Stimulated activated CD8-positive, alpha-beta memory T cell treated with anti-CD3 and anti-CD28 coated beads, Interleukin-15, amount 100 ng/mL, for 24 hours (primary cell): Measurements from ENCODE around the gene ARMH4.

ENCODE experiments used
- DNase-seq: peaks from one replicate; pipeline ENCODE4 v3.0.0-alpha.2; 2020; ENCODE audit warnings: low read depth

ARMH4 gene

GRCh38 chr14:58100735-58101368 lies 51.2 kb downstream of the ARMH4 start:
- no peak for DNase-seq

- no peak for DNase-seq
Observed at GRCh38 chr14:58099682-58100081, 52.3 kb downstream of the ARMH4 start.

GRCh38 chr14:58098507-58098906 lies 53.5 kb downstream of the ARMH4 start:
- no peak for DNase-seq

GRCh38 chr14:58096731-58097130 lies 55.3 kb downstream of the ARMH4 start:
- DNase-seq = no peak

- no peak for DNase-seq
Observed at GRCh38 chr14:58091883-58092630, 60.0 kb downstream of the ARMH4 start.

DNA sequence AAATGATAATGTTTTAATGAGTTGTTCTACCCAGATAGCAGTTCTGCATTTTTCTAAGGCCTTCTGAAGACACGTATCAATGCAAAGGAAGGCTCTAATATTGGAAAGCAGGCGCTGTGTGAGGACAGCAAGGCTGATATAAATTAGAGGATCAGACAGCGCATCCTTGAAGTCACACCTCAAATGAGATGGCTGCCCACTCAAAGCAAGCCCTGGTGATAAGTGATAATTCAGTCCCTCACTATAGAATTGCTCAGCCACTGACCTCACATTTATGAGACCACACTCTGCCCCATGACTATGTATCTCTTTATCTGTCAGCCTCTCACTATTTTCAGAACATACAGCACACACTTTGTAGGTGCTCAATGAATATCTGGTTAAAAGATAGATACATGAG lies 62.4 kb downstream of the ARMH4 start:
- DNase-seq = no peak

DNA sequence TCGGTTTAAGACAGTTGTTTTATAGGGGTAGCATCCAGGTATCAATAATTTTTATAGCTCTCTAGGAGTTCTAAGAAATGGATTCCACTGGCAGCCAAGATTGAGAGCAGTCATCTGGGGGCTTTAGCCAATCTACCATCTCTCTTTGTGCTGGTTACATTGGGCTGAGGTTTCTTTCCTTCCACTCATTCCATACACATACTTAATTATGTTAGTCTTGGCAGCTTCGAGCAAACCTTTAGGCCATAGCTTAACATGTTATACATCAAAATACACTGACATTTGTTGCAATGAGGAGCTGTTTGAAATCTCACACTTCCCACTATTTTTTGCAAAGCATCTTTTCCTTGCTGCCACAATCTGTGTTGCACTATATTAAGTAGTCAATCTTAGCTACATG lies 63.1 kb downstream of the ARMH4 start:
- DNase-seq = no peak

DNA sequence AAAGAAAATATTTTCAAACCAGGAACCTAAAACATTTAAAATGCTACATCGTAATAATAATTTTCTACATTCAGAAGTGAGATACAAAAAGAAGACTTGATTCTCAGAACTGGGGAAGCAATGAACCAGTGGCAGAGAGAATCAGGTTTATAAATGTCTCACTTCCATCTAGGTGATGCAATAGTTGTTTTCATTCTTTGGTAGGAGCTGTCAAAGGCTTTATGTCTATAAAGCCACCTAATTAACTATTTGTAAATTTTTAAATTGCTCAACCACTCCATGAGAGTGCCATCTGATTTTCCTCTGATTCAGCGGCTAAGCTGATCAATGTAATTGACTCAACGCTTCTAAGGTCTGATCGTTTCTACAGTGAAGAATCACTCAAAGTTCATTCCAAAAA lies 66.1 kb downstream of the ARMH4 start:
- DNase-seq = no peak

- no peak for DNase-seq
Observed at GRCh38 chr14:58082491-58083098, 69.4 kb downstream of the ARMH4 start.

DNA sequence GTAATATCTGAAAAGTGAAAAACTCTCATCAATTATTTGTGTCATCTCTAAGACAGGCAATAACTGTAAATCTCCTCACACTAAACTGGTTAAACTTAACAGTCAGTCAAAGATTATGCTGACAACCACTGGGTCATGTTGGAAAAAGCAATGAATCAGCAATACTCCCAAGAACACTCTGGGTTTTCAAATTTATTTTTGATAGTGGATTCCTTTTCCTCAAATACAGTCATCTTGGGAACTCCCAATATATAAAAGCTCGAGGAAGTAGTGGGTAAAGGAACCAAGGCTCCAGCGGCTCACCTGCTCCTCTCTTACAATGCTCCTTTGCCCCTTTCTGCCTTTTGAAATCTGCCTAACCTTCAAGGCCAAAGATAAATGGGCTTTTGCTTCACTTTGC lies 70.0 kb downstream of the ARMH4 start:
- DNase-seq = no peak

DNA sequence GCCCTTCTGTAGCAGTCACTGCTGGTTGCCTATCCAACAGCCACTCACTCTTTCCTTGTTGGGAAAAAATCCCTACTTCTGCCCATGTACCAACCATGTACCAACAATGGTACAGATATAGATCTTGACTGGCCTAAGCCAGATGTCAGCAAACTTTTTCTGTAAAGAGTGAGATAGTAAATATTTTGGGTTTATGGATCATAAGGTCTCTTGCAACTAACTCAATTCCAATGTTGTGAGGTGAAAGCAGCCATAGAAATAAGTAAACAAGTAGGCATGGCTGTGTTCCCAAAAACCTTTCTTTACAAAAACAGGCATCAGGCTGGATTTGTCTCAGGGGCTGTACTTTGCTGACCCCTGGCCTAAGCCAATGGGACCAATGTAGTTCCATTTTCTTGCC lies 73.5 kb downstream of the ARMH4 start:
- DNase-seq = no peak

DNA sequence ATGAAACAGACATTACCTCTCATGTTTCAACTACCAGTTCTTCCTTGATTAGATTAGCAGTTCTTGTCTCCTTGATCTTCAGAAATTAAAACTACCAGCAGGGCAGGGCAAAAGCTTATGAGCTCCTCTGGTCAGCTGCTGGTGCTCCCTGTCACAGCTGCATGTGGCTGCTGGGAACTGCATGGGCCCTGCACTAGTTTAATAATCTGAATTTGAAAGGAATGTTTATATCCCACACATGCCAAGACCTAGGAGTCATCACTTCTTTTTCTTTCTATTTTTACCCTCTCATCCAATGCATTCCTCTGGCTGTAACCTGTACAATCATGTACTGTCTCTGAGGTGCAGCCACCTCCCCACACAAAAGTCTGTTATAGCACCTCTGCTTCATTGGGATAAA lies 73.9 kb downstream of the ARMH4 start:
- no peak for DNase-seq

- DNase-seq = no peak
Observed at GRCh38 chr14:58077621-58078020, 74.4 kb downstream of the ARMH4 start.

DNA sequence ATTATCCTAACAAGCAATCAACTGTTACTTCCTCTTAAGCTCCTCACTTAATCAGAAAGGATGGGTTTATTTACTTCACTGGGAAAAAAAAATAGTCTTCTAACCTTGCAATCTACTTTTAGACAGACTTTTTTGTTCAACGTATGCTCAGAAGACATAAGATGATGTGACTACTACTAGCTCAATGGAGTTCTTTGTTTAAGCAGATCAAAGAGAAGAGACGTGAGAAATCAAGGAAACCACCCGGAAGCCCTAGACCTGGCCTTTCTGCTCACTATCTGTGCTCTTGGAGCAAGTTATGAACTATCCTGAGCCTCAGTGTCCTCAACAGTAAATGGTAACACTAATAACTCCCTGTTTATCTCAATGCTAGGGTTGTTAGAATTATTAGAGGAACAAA lies 78.5 kb downstream of the ARMH4 start:
- no peak for DNase-seq

GRCh38 chr14:58072288-58073071 lies 79.5 kb downstream of the ARMH4 start:
- no peak for DNase-seq

GRCh38 chr14:58071341-58071740 lies 80.7 kb downstream of the ARMH4 start:
- no peak for DNase-seq

DNA sequence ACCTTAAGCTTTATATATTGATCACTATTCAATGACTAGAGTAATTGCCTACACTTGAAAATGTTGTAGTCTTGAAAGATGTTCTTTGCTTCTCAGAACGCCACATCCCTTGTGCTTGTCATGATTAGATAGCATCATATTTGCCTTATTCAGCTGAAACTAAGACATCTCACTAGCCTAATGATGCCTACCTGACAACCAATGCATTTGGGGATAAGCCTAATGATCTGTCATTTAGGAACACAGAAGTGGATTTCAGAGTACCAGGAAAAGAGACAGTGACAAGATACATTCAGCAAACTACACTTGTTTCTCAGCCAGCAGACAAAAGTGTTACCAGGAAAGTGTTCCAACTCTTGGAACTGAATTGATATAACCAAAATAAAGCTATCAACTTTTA lies 83.7 kb downstream of the ARMH4 start:
- no peak for DNase-seq

- DNase-seq = no peak
Observed at GRCh38 chr14:58066115-58066514, 85.9 kb downstream of the ARMH4 start.

DNA sequence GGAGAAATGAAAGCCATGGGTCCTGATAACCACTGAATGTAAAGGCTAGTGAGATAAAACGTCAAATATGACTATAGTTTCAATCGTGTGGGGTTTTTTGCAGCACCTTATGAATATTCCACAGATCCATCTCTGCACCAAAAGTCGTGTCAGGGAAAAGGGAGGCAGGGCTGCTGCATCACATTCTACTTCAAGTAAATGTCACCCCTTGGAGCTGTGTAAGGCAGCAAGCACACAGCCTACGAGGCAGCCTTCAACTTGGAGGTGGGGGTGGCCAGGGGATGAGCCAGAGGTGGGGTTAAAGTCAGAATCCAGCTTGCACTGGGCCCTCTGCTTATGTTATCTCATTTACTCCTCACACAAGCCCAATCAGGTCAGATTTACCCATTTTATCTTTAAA lies 90.4 kb downstream of the ARMH4 start:
- DNase-seq = no peak

GRCh38 chr14:58060898-58061297 lies 91.1 kb downstream of the ARMH4 start:
- no peak for DNase-seq

GRCh38 chr14:58060077-58060476 lies 91.9 kb downstream of the ARMH4 start:
- no peak for DNase-seq

GRCh38 chr14:58059126-58059525 lies 92.9 kb downstream of the ARMH4 start:
- no peak for DNase-seq

DNA sequence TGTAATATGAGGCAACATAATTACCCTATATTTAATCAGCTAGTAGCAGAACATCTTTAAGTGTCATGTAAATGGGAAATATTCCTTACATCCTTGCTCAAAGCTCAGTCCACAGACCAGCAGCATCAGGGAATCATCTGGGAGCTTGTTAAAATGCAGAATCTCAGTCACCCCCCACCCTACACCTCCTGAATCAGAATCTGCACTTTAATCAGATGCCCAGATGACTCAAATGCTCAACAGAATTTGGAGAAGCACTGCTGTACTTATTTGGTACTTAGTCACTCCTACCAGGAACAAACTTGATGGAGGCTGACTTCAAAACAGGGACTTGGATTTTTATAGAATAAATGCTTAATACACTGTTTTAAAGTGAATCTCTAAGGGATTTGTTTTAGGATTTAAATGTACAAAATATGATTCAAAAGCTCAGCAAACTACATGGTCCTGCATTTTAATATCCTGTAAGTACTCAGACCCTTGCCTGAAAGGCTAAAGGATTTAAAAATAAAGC lies 96.5 kb downstream of the ARMH4 start:
- DNase-seq = no peak
